HFFc6 (cell line): ENCODE data around the gene MYO18B. TPM values are rescaled to one million over a fixed set of nuclear protein-coding genes. Genes with fewer than 3 reads are reported as not detected.

Source experiments
- DNase-seq: peaks from one replicate; pipeline ENCODE4 v3.0.0-alpha.2; 2018
- H3K27ac Mint-ChIP-seq: 2 replicates; pipeline ENCODE4 v1.8.0; 2020; ENCODE audit warnings: mild to moderate bottlenecking, mixed read lengths
- H3K27me3 Mint-ChIP-seq: 2 replicates; pipeline ENCODE4 v1.8.0; 2021; ENCODE audit warnings: mild to moderate bottlenecking, moderate library complexity, mixed read lengths; ENCODE audit not compliant: insufficient read depth
- H3K36me3 Mint-ChIP-seq: 2 replicates; pipeline ENCODE4 v1.8.0; 2021; ENCODE audit warnings: low read depth, mixed read lengths
- H3K4me1 Mint-ChIP-seq: 2 replicates; pipeline ENCODE4 v1.8.0; 2020; ENCODE audit warnings: low read depth, mixed read lengths
- H3K4me3 Mint-ChIP-seq: 2 replicates; pipeline ENCODE4 v1.8.0; 2020; ENCODE audit warnings: mild to moderate bottlenecking, moderate library complexity, mixed read lengths
- H3K9me3 Mint-ChIP-seq: 2 replicates; pipeline ENCODE4 v1.8.0; 2020; ENCODE audit warnings: mild to moderate bottlenecking, mixed read lengths
- CTCF ChIP-seq: fragments of 200-600 bp; sonication (generic); IDR thresholded peaks from 2 replicates; pipeline ENCODE4 v1.5.0; 2021; ENCODE audit warnings: antibody characterized with exemption, mild to moderate bottlenecking
- total RNA-seq, 6 experiments: library from RNA; stranded (reverse); fragmentation: NEBNext Ultra II Directional; extraction: Animal tissue kit (Norgen Biotek cat#: 25700); gene quantifications; 2 replicates in 1 of 6; 3 replicates in 5 of 6; pipeline ENCODE4 v1.2.3, GENCODE V29; 2021

The MYO18B gene
- total RNA-seq, 6 experiments from 2014 or later: 0.02 TPM; not detected in 5

- H3K27me3 Mint-ChIP-seq: no peaks in the 10 kb centered on the region; the same call in 1 of the 2 replicates
- no peak overlapping the region for H3K27ac Mint-ChIP-seq
Measured at GRCh38 chr22:26047920-26048319, 305.9 kb downstream of the MYO18B start.

GRCh38 chr22:26050079-26050478, 308.1 kb downstream of the MYO18B start:
- H3K27me3 Mint-ChIP-seq: no peaks in the 10 kb centered on the region; the same call in 1 of the 2 replicates
- H3K27ac Mint-ChIP-seq: no peak overlapping the region
- DNase-seq: no peak
- TF ChIP-seq CTCF: no peak
- no peaks in the 10 kb centered on the region for H3K4me1 Mint-ChIP-seq
- H3K36me3 Mint-ChIP-seq: peaks cover 5% of the 10 kb centered on the region; the same call in 1 of the 2 replicates
- H3K9me3 Mint-ChIP-seq: peaks cover 73% of the 10 kb centered on the region
- no peak overlapping the region for H3K4me3 Mint-ChIP-seq

More at GRCh38 chr22:26047920-26048319, 305.9 kb downstream of the MYO18B start:
- no peak for DNase-seq
- Mint-ChIP-seq H3K9me3 (peaks cover 74% of the 10 kb centered on the region), H3K4me1 (no peaks in the 10 kb centered on the region), H3K4me3 (no peak overlapping the region), H3K36me3 (peaks cover 5% of the 10 kb centered on the region; the same call in 1 of the 2 replicates)
- no peak for TF ChIP-seq CTCF

GRCh38 chr22:26053737-26054316, 311.8 kb downstream of the MYO18B start:
- no peak for TF ChIP-seq CTCF
- H3K27me3 Mint-ChIP-seq: no peaks in the 10 kb centered on the region; the same call in 1 of the 2 replicates
- no peak overlapping the region for H3K27ac Mint-ChIP-seq
- peaks cover 78% of the 10 kb centered on the region for H3K9me3 Mint-ChIP-seq
- DNase-seq: no peak
- H3K36me3 Mint-ChIP-seq: peaks cover 10% of the 10 kb centered on the region; the same call in 1 of the 2 replicates
- no peaks in the 10 kb centered on the region for H3K4me1 Mint-ChIP-seq
- H3K4me3 Mint-ChIP-seq: no peak overlapping the region

- Mint-ChIP-seq H3K4me1 (no peaks in the 10 kb centered on the region), H3K9me3 (peaks cover 76% of the 10 kb centered on the region), H3K27me3 (no peaks in the 10 kb centered on the region), H3K36me3 (peaks cover 10% of the 10 kb centered on the region; the same call in 1 of the 2 replicates), H3K27ac (no peak overlapping the region), H3K4me3 (no peak overlapping the region)
- TF ChIP-seq CTCF: no peak
- DNase-seq: no peak
Measured at GRCh38 chr22:26054841-26055605, 313.0 kb downstream of the MYO18B start.

GRCh38 chr22:26055693-26056092, 313.7 kb downstream of the MYO18B start:
- Mint-ChIP-seq H3K27me3 (no peaks in the 10 kb centered on the region), H3K4me3 (no peak overlapping the region), H3K4me1 (no peaks in the 10 kb centered on the region), H3K27ac (no peak overlapping the region), H3K36me3 (peaks cover 8% of the 10 kb centered on the region; the same call in 1 of the 2 replicates), H3K9me3 (peaks cover 69% of the 10 kb centered on the region)
- no peak for DNase-seq
- no peak for TF ChIP-seq CTCF
